Activated CD4-positive, CD25-positive, alpha-beta regulatory T cell (primary cell): ENCODE measurements around the gene ABCB7.
"Not testable (repeated sequence)": the region's sequence is repeated elsewhere in the genome, so short reads cannot be mapped to it uniquely, and the experiment has no call there.

Experiments used
- DNase-seq, 4 experiments: peaks; one replicate each; lab custom pipeline; 2025; lab: John Stamatoyannopoulos, UW

Gene ABCB7

GRCh38 chrX:75155827-75156525 is at the start of gene ABCB7:
Gene ABCB7, minus strand, starts transcription at chrX:75156283. Its CDS starts 11 bp downstream, at chrX:75156272.
- DNase-seq, result peak; percentile 3 to 23 (median 10)

GRCh38 chrX:75188415-75189206 is 32.5 kb upstream of the ABCB7 start:
- DNase-seq, result not testable (repeated sequence)

GRCh38 chrX:75181721-75182120 is 25.6 kb upstream of the ABCB7 start:
- no peak for DNase-seq

DNA sequence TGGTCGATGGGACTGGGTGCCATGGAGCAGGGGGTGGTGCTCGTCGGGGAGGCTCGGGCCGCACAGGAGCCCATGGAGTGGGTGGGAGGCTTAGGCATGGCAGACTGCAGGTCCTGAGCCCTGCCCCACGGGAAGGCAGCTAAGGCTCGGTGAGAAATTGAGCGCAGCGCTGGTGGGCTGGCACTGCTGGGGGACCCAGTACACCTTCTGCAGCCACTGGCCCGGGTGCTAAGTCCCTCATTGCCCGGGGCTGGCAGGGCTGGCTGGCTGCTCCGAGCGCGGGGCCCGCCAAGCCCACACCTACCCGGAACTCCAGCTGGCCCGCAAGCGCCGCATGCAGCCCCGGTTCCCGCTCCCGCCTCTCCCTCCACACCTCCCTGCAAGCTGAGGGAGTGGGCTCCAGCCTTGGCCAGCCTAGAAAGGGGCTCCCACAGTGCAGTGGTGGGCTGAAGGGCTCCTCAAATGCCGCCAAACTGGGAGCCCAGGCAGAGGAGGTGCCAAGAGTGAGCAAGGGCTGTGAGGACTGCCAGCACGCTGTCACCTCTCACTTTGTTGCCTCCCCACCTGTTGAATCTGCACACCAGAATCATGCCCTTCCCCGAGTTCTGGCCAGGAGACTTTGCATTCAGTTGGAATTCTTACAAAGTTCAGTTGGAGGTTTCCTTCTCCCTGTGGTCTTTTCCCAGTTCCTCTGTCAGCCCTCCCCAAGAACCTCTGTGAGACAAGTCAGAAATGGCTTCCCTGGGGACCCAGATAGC is 23.6 kb upstream of the ABCB7 start:
- DNase-seq, result not testable (repeated sequence)

DNA sequence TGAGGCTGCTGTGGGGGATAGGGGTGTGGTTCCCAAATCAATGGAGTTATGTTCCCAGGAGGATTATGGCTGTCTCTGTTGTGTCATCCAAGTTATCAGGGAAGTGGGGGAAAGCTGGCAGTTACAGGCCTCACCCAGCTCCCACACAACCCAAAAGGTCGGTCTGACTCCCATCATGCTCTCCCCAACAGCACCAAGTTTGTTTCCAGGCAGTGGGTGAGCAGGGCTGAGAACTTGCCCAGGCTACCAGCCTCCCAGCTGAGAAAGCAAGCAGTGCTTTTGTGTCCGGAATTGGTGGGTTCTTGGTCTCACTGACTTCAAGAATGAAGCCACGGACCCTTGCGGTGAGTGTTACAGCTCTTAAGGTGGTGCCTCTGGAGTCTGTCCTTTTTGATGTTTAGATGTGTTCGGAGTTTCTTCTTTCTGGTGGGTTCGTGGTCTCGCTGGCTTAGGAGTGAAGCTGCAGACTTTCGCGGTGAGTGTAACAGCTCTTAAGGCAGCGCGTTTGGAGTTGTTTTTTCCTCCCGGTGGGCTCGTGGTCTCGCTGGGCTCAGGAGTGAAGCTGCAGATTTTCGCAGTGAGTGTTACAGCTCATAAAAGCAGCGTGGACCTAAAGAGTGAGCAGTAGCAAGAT is 16.3 kb upstream of the ABCB7 start:
- DNase-seq, result not testable (repeated sequence)

GRCh38 chrX:75158054-75158453 is 2.0 kb upstream of the ABCB7 start:
- no peak for DNase-seq

DNA sequence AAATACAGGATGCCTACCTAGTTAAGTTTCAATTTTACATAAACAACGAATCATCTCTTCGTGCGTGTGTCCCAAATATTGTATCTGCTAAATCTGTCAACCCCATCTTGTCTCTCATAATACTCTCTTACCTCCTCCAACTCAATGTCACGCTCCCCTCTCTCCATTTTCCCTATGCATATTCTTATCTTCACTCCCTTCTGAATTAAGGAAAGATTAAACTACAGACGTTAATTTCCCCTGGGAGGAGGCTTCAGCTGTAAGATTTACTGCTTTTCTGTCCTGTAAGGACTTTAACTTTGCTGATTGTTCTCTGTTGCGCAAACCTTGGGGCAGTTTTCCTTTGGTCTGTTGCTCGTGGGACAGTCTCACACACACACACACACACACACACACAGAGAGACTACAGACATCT is 455 bp upstream of the ABCB7 start:
- DNase-seq, result no peak

DNA sequence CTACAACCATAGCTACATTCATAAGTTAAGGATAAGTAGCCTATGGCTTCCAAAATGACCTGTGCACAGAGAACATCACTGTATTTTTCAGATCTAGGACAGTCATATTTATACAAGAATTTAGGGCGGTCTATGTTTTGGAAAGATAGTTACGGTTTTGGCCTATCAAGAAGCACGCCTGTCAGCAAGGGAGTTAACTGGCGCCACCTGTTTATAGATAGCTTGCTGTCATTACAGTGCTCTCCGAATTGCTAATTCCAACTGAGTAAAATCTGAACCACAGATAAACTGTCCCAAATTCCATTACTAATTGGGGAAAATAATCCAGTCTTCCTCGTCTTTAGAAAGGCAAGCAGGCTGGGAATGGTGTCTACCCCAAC is 646 bp downstream of the ABCB7 start:
- DNase-seq, result no peak

DNA sequence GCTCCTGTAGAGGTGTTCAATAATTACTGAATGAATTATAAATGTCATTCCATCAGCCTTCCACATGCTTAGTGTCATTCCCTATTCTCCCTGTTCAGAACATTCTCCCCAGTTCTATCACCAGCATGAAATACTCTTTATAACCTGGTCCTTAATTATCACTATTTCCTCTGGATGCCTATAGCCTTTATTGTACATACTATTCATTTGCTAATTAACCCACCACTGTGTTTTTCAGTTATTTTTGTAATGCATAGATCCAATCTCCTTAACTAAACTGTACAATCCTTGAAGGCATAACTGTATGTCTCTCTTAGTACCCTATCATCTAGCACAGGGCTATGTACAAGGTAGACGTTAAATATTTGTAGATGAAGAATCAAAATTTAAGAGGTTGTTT is 1.2 kb downstream of the ABCB7 start:
- DNase-seq, result no peak

DNA sequence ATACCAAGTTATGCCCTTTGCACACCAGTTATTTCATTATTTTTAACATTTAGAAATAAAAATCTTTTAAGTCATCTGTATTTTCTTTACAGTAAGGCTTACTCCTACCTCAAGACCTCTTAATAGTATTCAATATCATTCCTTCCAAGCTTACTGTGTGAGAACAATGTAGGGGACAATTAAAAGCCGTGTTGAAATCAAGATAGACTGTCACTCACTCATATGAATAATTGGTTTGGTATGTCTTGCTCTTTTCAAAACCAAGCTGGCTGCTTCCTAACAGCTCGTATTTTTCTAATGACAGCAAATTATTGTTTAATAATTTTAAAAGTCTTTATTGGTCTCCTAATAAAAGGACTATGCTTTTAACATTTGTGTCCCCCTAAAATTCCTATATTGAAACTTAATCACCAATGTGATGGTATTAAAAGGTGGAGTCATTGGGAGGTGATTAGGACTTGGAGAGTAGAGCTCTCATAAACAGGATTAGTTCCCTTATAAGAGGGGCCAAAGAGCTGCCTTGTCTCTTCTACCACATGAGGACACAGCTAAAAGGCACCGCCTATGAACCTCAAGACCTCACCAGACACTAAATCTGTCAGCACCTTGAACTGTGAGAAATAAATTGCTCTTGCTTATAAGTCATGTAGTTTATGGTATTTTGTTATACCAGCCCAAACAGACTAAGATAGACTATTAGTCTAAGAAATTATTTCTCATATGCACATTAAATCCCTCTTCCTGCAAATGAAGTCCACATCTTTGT is 4.1 kb downstream of the ABCB7 start:
- DNase-seq, result no peak

- no peak for DNase-seq
These were observed 6.4 kb downstream of the ABCB7 start for GRCh38 chrX:75149654-75150053.

GRCh38 chrX:75132672-75133071 is 23.4 kb downstream of the ABCB7 start:
- no peak for DNase-seq

- DNase-seq, result no peak
These were observed 24.0 kb downstream of the ABCB7 start for GRCh38 chrX:75131973-75132627.

DNA sequence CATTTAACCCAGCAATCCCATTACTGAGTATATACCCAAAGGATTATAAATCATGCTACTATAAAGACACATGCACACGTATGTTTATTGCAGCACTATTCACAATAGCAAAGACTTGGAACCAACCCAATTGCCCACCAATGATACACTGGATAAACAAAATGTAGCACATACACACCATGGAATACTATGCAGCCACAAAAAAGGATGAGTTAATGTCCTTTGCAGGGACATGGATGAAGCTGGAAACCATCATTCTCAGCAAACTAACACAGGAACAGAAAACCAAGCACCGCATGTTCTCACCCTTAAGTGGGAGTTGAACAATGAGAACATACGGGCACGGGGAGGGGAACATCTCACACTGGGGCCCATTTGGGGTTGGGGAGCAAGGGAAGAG is 27.0 kb downstream of the ABCB7 start:
- not testable (repeated sequence) for DNase-seq

DNA sequence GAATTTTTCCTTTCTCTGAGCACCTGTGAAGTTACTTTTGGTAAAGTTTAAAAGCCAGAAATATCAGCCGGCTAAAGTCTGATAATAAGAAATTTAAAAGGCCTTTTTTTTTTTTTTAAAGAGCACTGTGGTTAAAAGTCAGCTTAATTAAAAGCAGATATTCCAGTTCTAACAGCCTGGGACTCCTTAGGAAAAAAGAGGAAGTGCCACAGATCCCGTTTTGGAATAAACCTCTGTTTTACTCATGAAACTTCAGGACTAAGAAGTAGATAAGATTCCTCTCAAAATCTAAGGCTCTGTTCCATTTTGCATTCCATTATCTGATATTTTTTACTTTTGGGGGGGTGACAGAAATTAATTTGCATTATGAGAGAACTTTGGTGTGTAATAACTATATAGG is 37.8 kb downstream of the ABCB7 start:
- DNase-seq, result no peak

- DNase-seq, result no peak
These were observed 40.2 kb downstream of the ABCB7 start for GRCh38 chrX:75115707-75116413.

DNA sequence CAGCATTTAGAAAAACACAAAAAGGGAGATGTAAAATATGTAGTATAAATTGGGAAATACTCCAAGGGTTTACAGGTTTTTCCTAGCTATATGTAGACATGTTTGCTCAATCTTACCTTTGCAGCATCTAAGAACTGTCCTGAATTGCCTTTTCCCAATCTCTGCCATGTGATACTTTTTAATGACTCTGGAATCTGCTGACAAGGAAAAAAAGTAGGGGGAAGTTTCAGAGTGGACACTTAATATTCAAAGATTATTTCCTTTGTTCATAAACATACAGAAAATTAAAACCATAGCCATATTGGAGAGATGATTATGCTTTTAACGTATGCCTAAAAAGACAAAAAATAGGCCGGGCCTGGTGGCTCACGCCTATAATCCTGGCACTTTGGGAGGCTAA is 41.4 kb downstream of the ABCB7 start:
- DNase-seq, result no peak

DNA sequence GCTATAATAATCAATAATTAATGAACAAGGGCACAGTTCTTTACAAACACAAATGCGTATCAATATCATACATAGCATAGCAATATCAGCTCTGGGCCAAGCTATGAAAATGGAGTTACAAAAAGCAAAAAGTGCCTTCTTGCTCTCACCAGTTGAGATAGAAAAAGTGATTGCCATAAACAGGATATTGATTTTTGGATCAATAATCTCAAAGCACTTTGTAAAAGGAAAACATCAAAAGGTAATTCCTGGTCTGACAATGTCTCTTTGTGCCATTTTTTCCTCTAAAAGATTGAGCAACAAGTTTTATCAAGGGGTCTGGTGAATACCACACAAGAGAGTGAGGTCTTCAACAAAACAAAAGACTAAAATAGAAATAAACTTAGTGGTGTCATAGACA is 42.4 kb downstream of the ABCB7 start:
- no peak for DNase-seq

DNA sequence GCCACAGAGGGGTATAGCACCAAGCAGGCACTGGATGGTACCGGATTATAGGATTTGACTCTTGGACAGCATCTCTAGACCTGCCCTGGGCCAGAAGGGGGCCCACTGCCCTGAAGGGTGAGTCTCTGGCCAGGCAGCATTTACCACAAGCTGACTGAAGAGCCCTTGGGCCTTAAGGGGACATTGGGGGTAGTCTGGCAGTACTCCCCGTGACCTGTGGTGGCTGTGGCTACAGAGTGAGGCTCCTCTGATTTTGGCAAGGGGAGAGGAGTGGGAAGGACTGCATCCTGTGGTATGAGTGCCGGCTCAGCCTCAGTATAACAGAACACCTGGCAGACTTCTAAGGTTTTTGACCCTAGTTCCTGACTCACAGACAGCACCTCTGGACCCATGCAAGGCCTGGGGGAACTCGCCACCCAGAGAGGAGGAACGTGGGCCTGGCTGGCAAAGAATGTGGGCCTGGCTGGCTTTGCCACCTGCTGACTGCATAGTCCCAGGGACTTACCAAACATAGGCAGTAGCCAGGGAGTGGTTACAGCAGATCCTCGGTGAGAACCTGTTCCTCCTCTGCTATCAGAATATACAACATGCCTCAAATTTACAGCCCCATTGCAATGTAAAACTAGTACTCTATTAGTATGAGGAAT is 48.1 kb downstream of the ABCB7 start:
- DNase-seq, result no peak

DNA sequence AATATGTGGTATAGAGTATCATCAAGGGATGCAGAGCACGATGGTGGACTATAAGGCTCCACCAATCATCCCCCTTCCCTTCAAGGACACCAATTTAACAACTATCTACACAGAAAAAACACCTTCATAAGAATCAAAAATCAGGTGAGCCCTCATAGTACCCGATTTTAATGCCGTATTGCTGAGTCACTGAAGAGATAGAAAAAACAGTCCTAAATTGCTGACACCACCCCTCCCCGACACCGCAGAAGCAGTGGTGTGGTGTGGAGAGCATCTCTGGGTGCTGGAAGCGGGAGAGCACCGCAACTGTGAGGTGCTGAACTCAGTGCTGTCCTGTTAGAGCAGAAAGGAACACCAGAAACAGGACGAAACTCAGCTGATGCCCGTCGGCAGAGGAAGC is 49.3 kb downstream of the ABCB7 start:
- no peak for DNase-seq
